GM13976 (cell line): ENCODE results near the gene CDS2.

Experiments used
- DNase-seq: peaks from one replicate; pipeline ENCODE4 v3.0.0; 2012; ENCODE audit warnings: low spot score
- in situ Hi-C: fragments of 300-500 bp; cut with MboI; formaldehyde crosslinking; loops from one replicate; pipeline ENCODE4 v1.12.0; 2022; ENCODE audit warnings: low sequenced_read_pairs, mixed read lengths, inconsistent platforms; ENCODE audit not compliant: unreplicated experiment
- TF ChIP-seq, protein P1 (sequence below): IDR thresholded peaks from 2 replicates; pipeline ENCODE4 v1.5.1; 2012; ENCODE audit warnings: borderline replicate concordance, mild to moderate bottlenecking; ENCODE audit not compliant: insufficient read depth; ENCODE audit errors: extremely low read depth, missing control alignments, control extremely low read depth

Gene CDS2

DNA sequence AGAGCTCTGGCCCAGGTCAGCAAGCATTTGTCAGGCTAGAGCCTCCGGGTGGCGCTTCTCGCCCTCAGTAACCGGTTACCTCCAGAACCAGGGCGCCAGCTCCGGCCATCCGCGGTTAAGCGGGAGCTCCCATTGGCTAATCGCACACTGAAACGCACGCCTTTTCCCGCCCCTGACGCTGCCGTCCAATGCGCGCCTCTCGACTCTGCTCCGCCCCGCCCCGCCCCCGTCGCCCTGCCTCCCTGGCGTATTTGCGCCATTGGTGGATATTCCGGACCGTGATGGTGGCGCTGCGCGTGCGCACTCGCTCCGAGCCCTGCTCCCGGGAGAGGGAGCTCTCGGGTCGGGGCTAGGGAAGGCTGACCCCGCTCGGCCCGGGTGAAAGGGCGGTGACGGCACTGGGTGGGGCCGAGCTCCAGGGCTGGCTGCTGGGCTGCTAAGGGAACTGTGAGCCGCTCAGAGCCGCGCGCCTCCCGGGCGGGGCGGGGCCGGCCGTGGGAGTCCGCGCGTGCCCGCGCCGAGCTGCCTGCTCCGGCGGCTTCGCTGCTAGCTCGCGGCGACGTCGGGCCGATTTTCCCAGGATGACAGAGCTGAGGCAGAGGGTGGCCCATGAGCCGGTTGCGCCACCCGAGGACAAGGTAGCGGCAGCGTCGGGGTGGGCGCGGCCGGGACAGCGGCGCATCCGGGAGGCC lies at the start of gene CDS2:
TSS of gene CDS2 (plus strand) at position 497 of the 692 bp plus-strand sequence. CDS start at position 582, 85 bp downstream.
- in situ Hi-C loops: loop anchor here (5.0 kb wide), 1 partner anchor 61 kb away; no protein-coding TSS in a partner anchor

DNA sequence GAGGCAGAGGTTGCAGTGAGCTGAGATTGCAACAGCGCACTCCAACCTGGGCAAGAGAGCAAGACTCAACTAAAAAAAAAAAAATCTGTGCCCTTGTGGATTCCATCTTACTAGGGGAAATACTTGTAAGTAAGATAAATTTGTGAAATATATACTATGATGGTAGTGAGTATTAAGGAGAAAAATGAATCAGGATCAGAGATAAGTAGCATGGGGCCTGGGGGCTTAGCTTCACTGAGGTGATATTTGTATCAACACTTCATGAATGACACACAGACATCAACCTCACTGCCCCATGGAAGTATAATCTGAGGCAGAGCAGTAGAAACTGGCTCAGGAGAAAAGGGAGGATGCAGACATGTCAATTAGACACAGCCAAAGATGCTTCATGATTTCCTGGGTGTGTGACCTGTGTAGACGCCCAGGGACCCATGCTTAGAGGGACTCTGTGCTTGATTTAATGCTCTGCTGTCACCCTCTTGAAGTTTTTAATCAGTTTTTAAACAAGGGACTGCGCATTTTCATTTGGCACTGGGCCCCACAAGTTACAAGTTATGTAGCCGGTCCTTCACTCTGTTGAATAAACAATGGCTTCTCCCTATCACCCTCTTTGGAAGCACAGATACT lies 48.9 kb upstream of the CDS2 start:
- TF ChIP-seq, protein P1, sequence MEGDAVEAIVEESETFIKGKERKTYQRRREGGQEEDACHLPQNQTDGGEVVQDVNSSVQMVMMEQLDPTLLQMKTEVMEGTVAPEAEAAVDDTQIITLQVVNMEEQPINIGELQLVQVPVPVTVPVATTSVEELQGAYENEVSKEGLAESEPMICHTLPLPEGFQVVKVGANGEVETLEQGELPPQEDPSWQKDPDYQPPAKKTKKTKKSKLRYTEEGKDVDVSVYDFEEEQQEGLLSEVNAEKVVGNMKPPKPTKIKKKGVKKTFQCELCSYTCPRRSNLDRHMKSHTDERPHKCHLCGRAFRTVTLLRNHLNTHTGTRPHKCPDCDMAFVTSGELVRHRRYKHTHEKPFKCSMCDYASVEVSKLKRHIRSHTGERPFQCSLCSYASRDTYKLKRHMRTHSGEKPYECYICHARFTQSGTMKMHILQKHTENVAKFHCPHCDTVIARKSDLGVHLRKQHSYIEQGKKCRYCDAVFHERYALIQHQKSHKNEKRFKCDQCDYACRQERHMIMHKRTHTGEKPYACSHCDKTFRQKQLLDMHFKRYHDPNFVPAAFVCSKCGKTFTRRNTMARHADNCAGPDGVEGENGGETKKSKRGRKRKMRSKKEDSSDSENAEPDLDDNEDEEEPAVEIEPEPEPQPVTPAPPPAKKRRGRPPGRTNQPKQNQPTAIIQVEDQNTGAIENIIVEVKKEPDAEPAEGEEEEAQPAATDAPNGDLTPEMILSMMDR: no peak
- in situ Hi-C loops: no loop called here
- no peak for DNase-seq

More for the DNA sequence above, at the start of gene CDS2:
- TF ChIP-seq, protein P1: peak; percentile 83
- DNase-seq: peak; percentile 98

DNA sequence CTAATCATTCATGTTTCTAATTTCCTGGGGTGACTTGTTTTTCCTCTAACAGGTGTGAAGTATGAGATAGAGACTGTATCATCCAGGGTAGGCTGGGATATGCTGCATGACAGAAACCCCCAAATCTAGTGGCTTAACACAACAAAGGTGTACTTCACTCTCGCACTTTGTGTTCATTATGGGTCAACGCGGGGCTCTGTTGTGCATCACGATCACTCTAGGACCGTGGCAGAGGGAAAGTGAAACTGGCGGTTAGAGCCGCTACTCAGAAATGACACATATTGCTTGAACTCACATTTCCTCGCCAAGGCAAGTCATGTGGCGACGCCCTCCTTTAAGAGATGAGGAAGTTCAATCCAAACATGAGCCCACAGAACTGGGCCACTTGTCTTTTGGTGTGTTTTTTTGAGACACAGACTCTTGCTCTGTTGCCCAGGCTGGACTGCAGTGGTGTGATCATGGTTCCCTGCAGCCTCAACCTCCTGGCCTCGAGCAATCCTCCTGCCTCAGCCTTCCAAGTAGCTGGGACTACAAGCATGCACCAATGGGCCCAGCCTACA lies 48.3 kb upstream of the CDS2 start:
- DNase-seq: peak; percentile 84
- in situ Hi-C loops: no loop called here
- TF ChIP-seq, protein P1: no peak

DNA sequence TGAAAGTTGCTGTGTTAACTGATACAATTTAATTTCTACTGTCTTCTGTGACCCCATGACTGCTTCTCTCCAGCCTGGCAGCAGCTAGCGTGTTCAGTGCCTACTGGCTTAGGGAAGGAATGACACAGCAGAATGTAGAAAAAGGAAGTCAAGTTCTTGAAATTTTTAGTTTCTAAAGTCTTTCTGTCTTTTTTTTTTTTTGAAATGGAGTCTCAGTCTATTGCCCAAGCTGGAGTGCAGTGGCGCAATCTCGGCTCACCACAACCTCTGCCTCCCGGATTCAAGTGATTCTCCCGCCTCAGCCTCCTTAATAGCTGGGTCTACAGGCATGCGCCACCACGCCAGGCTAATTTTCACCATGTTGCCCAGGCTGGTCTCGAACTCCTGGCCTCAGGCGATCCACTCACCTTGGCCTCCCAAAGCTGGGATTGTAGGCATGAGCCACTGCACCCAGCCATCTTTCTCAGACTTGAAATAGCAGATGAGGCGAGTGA lies 46.4 kb upstream of the CDS2 start:
- TF ChIP-seq, protein P1: no peak
- no peak for DNase-seq
- in situ Hi-C loops: no loop called here

DNA sequence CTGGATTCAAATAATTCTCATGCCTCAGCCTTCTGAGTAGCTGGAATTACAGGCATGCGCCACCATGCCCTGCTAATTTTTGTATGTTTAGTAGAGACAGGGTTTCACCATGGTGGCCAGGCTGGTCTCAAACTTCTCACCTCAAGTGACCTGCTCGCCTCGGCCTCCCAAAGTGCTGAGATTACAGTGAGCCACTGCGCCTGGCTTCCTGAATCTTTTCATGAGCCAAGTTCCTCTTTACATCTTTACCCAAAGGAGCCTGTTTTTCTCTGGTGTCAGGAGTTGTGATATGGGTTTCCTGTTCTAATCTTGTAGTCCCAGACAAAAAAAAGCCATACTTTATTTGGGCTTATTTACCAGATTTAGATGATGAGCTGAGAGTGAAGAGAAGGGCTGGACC lies 41.4 kb upstream of the CDS2 start:
- TF ChIP-seq, protein P1: no peak
- no peak for DNase-seq
- in situ Hi-C loops: no loop called here

DNA sequence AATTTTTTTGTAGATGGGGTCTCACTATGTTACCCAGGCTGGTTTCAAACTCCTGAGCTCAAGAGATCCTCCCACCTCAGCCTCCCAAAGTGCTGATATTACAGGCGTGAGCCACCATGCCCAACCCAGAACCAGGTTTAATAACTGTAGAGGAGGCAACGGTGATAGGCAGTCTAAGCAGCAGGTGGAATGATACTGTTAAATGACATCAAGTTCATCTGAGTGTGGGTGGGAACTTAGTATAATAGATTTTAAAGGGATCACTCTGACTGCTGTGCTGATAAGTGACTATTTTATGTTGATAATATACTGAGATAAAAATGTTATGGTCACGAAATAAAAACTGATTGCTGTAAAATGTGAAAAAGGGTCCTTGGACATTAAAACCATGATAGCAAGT lies 38.1 kb upstream of the CDS2 start:
- no peak for DNase-seq
- TF ChIP-seq, protein P1: no peak
- in situ Hi-C loops: no loop called here
